H9 (cell line): Measurements from ENCODE around the gene ANKMY1. TPM values are rescaled to one million over a fixed set of nuclear protein-coding genes. Genes with fewer than 3 reads are reported as not detected.

Source experiments
- DNase-seq: peaks from one replicate; pipeline ENCODE4 v3.0.0-alpha.2; 2017
- H2AFZ ChIP-seq: one replicate; pipeline ENCODE4 v1.6.1; 2013; ENCODE audit warnings: mild to moderate bottlenecking, low read length, control low read depth, moderate library complexity
- H2AK5ac ChIP-seq: 2 replicates; pipeline ENCODE4 v1.6.1; 2013; ENCODE audit warnings: low read length, control low read depth, mixed read lengths; ENCODE audit not compliant: insufficient read length
- H2BK120ac ChIP-seq: one replicate; pipeline ENCODE4 v1.6.1; 2013; ENCODE audit warnings: low read depth, mild to moderate bottlenecking, low read length, control low read depth, inconsistent platforms; ENCODE audit not compliant: poor library complexity, severe bottlenecking
- H2BK12ac ChIP-seq: 2 replicates; pipeline ENCODE4 v1.6.1; 2013; ENCODE audit warnings: low read length, control low read depth, mixed read lengths, low read depth; ENCODE audit not compliant: insufficient read length
- H2BK15ac ChIP-seq: 2 replicates; pipeline ENCODE4 v1.6.1; 2013; ENCODE audit warnings: low read depth, low read length, control low read depth
- H2BK20ac ChIP-seq: one replicate; pipeline ENCODE4 v1.6.1; 2013; ENCODE audit warnings: low read depth, mild to moderate bottlenecking, low read length, control low read depth, inconsistent platforms; ENCODE audit not compliant: poor library complexity, severe bottlenecking
- H2BK5ac ChIP-seq: 2 replicates; pipeline ENCODE4 v1.6.1; 2013; ENCODE audit warnings: low read length, control low read depth, mixed read lengths; ENCODE audit not compliant: insufficient read length
- H3K14ac ChIP-seq: 2 replicates; pipeline ENCODE4 v1.6.1; 2013; ENCODE audit warnings: low read length, control low read depth; ENCODE audit not compliant: insufficient read depth
- H3K18ac ChIP-seq: 2 replicates; pipeline ENCODE4 v1.6.1; 2013; ENCODE audit warnings: low read depth, mild to moderate bottlenecking, mixed read lengths, low read length, control low read depth; ENCODE audit not compliant: insufficient read length
- H3K23ac ChIP-seq: 2 replicates; pipeline ENCODE4 v1.6.1; 2013; ENCODE audit warnings: low read length, control low read depth, mixed read lengths, low read depth; ENCODE audit not compliant: insufficient read length
- H3K23me2 ChIP-seq: 2 replicates; pipeline ENCODE4 v1.6.1; 2013; ENCODE audit warnings: low read depth, mild to moderate bottlenecking, mixed read lengths, low read length, control low read depth; ENCODE audit not compliant: insufficient read length, poor library complexity, severe bottlenecking
- H3K27ac ChIP-seq: 2 replicates; pipeline ENCODE4 v1.5.1; 2013; ENCODE audit warnings: low read length, control low read depth, mixed read lengths, low read depth; ENCODE audit not compliant: insufficient read length
- H3K27me3 ChIP-seq: 2 replicates; pipeline ENCODE4 v1.6.1; 2013; ENCODE audit warnings: low read length, control low read depth, inconsistent platforms; ENCODE audit not compliant: insufficient read depth
- H3K4ac ChIP-seq: 2 replicates; pipeline ENCODE4 v1.6.1; 2013; ENCODE audit warnings: low read depth, mild to moderate bottlenecking, control low read depth, inconsistent platforms, low read length, moderate library complexity
- H3K4me1 ChIP-seq: 2 replicates; pipeline ENCODE4 v1.6.1; 2013; ENCODE audit warnings: low read length, control low read depth, inconsistent platforms; ENCODE audit not compliant: insufficient read depth
- H3K4me2 ChIP-seq: 2 replicates; pipeline ENCODE4 v1.6.1; 2013; ENCODE audit warnings: low read length, control low read depth, mixed read lengths; ENCODE audit not compliant: insufficient read length, insufficient read depth
- H3K56ac ChIP-seq: 2 replicates; pipeline ENCODE4 v1.6.1; 2013; ENCODE audit warnings: low read depth, mild to moderate bottlenecking, mixed read lengths, low read length, control low read depth; ENCODE audit not compliant: insufficient read length
- H3K79me1 ChIP-seq: 2 replicates; pipeline ENCODE4 v1.6.1; 2013; ENCODE audit warnings: low read depth, mild to moderate bottlenecking, moderate library complexity, low read length, control low read depth, inconsistent platforms; ENCODE audit not compliant: insufficient read depth, poor library complexity, severe bottlenecking
- H3K79me2 ChIP-seq: 2 replicates; pipeline ENCODE4 v1.6.1; 2013; ENCODE audit warnings: low read length, control low read depth, inconsistent platforms; ENCODE audit not compliant: insufficient read depth
- H3K9ac ChIP-seq: 2 replicates; pipeline ENCODE4 v1.6.1; 2013; ENCODE audit warnings: low read length, control low read depth, mixed read lengths; ENCODE audit not compliant: insufficient read length; ENCODE audit errors: extremely low read depth
- H3K9me3 ChIP-seq: one replicate; pipeline ENCODE4 v1.6.1; 2013; ENCODE audit warnings: low read depth, low read length, inconsistent platforms; ENCODE audit not compliant: control insufficient read depth
- H3T11ph ChIP-seq: one replicate; pipeline ENCODE4 v1.6.1; 2013; ENCODE audit warnings: mild to moderate bottlenecking, low read length, control low read depth, inconsistent platforms
- H4K20me1 ChIP-seq: one replicate; pipeline ENCODE4 v1.6.1; 2013; ENCODE audit not compliant: control insufficient read depth, insufficient read length, insufficient read depth
- H4K5ac ChIP-seq: 2 replicates; pipeline ENCODE4 v1.6.1; 2013; ENCODE audit warnings: low read depth, mild to moderate bottlenecking, mixed read lengths, low read length, control low read depth; ENCODE audit not compliant: insufficient read length
- H4K8ac ChIP-seq: replicated peaks from 2 replicates; pipeline ENCODE4 v1.6.1; 2013; ENCODE audit warnings: low read length, control low read depth, mixed read lengths, low read depth; ENCODE audit not compliant: insufficient read length
- H4K91ac ChIP-seq: 2 replicates; pipeline ENCODE4 v1.6.1; 2013; ENCODE audit warnings: low read depth, mild to moderate bottlenecking, moderate library complexity, mixed read lengths, low read length, control low read depth; ENCODE audit not compliant: insufficient read length
- H3K27ac Mint-ChIP-seq, 3 experiments: 2 replicates in 2 of 3; 3 replicates in 1 of 3; pipeline ENCODE4 v1.8.0; 2020 to 2021; ENCODE audit warnings: mixed read lengths in 3 of 3, mild to moderate bottlenecking in 1 of 3, moderate library complexity in 1 of 3
- H3K27me3 Mint-ChIP-seq: 2 replicates; pipeline ENCODE4 v1.8.0; 2021; ENCODE audit warnings: low read depth, mild to moderate bottlenecking, moderate library complexity, mixed read lengths
- H3K36me3 Mint-ChIP-seq, 3 experiments: 2 replicates in 2 of 3; 3 replicates in 1 of 3; pipeline ENCODE4 v1.8.0; 2020 to 2021; ENCODE audit warnings: low read depth in 3 of 3, mixed read lengths in 3 of 3; ENCODE audit not compliant: insufficient read depth in 1 of 3
- H3K4me1 Mint-ChIP-seq, 2 experiments: 2 replicates each; pipeline ENCODE4 v1.8.0; 2020; ENCODE audit warnings: mixed read lengths in 2 of 2
- H3K4me3 Mint-ChIP-seq, 2 experiments: 2 replicates in 1 of 2; 3 replicates in 1 of 2; pipeline ENCODE4 v1.8.0; 2020 to 2021; ENCODE audit warnings: mild to moderate bottlenecking in 2 of 2, mixed read lengths in 2 of 2, moderate library complexity in 1 of 2
- H3K9me3 Mint-ChIP-seq, 2 experiments: 2 replicates in 1 of 2; 3 replicates in 1 of 2; pipeline ENCODE4 v1.8.0; 2020; ENCODE audit warnings: mild to moderate bottlenecking in 2 of 2, mixed read lengths in 2 of 2, moderate library complexity in 1 of 2
- WGBS: extraction: QIAGEN DNeasy Blood & Tissue Kit; methylation state at CpG from one replicate; pipeline ENCODE4 v1.1.7; 2013; ENCODE audit warnings: missing lambda C conversion rate, low lambda C conversion rate, mixed read lengths; ENCODE audit not compliant: insufficient read length; ENCODE audit errors: extremely low coverage; 5-methylcytosine and 5-hydroxymethylcytosine counted together
- total RNA-seq: library from RNA; stranded (reverse); gene quantifications from 2 replicates; pipeline ENCODE4 v1.2.1, GENCODE V29; 2021
- TF ChIP-seq, protein P1 (sequence below): fragments of 200-600 bp; sonication (generic); conservative IDR thresholded peaks from 3 replicates; pipeline ENCODE4 v1.8.0; 2021; ENCODE audit warnings: antibody characterized with exemption, mild to moderate bottlenecking

ANKMY1 gene
- total RNA-seq, 1 experiment from 2014 or later = 13.7 TPM

DNA sequence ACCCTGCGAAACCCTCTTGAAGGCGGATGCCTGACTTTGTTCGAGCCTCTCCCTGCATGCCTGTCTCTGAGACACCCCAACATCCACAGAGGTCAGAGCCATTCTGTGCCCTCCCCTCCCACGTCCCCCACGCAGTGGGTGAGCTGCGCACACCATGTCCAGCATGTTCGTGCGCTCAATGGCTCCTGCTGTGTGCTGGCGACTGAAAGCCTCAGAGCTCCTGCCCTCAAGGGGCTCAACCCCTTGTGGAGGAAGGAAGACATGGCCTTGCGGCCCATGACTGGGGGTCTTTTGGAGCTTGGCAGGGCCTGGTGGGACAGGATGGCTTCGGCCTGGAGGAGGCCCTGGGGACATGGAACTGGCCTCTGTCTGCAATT is 45.7 kb downstream of the ANKMY1 start:
- Histone ChIP-seq H3K27ac (no peak overlapping the region), H3T11ph (no peak overlapping the region), H2BK5ac (no peak overlapping the region), H4K5ac (no peak overlapping the region), H3K23me2 (no peaks in the 10 kb centered on the region), H3K4me1 (no peaks in the 10 kb centered on the region), H2BK20ac (no peak overlapping the region), H3K79me1 (no peaks in the 10 kb centered on the region), H3K23ac (no peak overlapping the region), H2BK120ac (no peak overlapping the region), H3K4me2 (no peak overlapping the region), H2BK15ac (no peak overlapping the region), H4K20me1 (no peaks in the 10 kb centered on the region), H3K56ac (no peak overlapping the region), H2BK12ac (no peak overlapping the region), H4K8ac (no peak overlapping the region), H3K9ac (no peak overlapping the region), H3K18ac (no peak overlapping the region), H3K14ac (no peak overlapping the region), H3K4ac (no peak overlapping the region), H4K91ac (no peak overlapping the region), H3K9me3 (no peaks in the 10 kb centered on the region), H3K27me3 (no peaks in the 10 kb centered on the region), H2AFZ (no peak overlapping the region), H3K79me2 (no peaks in the 10 kb centered on the region), H2AK5ac (no peak overlapping the region)
- WGBS = no CpG with 5 or more reads among the region's 11 CpGs
- Mint-ChIP-seq H3K27me3 (peaks cover 3% of the 10 kb centered on the region), H3K36me3 (no peaks in the 10 kb centered on the region), H3K4me1 (peaks cover 0 to 2% of the 10 kb centered on the region in 2 experiments; a peak in 1 of 4 replicates), H3K4me3 (no peak overlapping the region), H3K9me3 (0 out of 5 replicates have a peak, but pooled peaks cover 0 to 2% of the 10 kb centered on the region in 2 experiments), H3K27ac (peak overlapping the region in 1 of 3 experiments; percentile 14; a peak in 1 of 7 replicates)
- DNase-seq = peak; percentile 22
- TF ChIP-seq, protein P1, sequence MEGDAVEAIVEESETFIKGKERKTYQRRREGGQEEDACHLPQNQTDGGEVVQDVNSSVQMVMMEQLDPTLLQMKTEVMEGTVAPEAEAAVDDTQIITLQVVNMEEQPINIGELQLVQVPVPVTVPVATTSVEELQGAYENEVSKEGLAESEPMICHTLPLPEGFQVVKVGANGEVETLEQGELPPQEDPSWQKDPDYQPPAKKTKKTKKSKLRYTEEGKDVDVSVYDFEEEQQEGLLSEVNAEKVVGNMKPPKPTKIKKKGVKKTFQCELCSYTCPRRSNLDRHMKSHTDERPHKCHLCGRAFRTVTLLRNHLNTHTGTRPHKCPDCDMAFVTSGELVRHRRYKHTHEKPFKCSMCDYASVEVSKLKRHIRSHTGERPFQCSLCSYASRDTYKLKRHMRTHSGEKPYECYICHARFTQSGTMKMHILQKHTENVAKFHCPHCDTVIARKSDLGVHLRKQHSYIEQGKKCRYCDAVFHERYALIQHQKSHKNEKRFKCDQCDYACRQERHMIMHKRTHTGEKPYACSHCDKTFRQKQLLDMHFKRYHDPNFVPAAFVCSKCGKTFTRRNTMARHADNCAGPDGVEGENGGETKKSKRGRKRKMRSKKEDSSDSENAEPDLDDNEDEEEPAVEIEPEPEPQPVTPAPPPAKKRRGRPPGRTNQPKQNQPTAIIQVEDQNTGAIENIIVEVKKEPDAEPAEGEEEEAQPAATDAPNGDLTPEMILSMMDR = no peak
